GM12891 (cell line): ENCODE data around the gene EXT2.

Experiments
- DNase-seq: peaks from one replicate; pipeline ENCODE4 v3.0.0; 2011; ENCODE audit warnings: low spot score; ENCODE audit not compliant: insufficient read length
- FAIRE-seq: peaks from 2 replicates; lab custom pipeline; 2011; peaks lifted over from hg19 to GRCh38; lab: Jason Lieb, UNC
- PAX5 ChIP-seq: IDR thresholded peaks from 2 replicates; pipeline ENCODE4 v1.6.1; 2011; ENCODE audit warnings: low read length, moderate library complexity, mild to moderate bottlenecking; ENCODE audit not compliant: insufficient read depth, severe bottlenecking
- POLR2A ChIP-seq: IDR thresholded peaks from 2 replicates; pipeline ENCODE4 v1.6.1; 2011; ENCODE audit warnings: low read depth, low read length, control low read depth
- POLR2AphosphoS5 ChIP-seq: IDR thresholded peaks from 2 replicates; pipeline ENCODE4 v1.6.1; 2011; ENCODE audit warnings: low read depth, low read length, control low read depth
- POU2F2 ChIP-seq: IDR thresholded peaks from 2 replicates; pipeline ENCODE4 v1.6.1; 2011; ENCODE audit warnings: low read depth, mild to moderate bottlenecking, control low read depth, low read length, moderate library complexity
- SPI1 ChIP-seq: IDR thresholded peaks from 2 replicates; pipeline ENCODE4 v1.6.1; 2011; ENCODE audit warnings: low read depth, low read length, control low read depth
- TAF1 ChIP-seq: IDR thresholded peaks from 2 replicates; pipeline ENCODE4 v1.6.1; 2011; ENCODE audit warnings: low read depth, low read length, control low read depth

Gene EXT2

DNA sequence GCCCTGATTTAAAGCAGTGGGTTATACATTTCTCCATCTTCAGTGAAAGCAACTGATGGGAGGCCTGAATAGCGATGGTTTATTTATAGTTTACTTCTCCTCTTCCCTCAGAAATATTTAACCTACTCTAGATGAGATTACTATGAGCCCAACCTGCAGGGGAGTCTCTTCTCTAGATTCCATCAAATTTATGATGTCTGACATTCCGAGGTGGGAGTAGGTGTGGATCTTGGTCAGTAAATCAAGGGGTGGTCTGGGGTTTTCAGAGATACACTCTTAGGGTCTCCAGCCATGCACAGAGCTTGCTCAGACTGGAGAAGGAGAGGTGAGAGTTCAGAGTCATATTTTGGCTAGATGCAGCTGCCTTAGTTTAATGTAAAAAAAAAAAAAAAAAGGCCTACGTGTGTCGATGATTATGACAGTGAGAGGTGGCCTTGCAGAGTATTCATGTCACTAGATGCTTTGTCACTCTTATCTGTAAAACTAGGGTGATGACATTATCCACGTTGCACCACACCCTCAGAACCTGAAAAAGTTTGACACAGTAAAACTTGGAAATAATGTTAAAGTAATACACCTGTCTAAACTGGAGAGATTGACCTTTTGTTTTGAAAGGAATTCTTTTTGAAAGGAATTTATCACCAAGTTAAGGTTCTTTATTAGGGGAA, 81.2 kb downstream of the EXT2 start:
- TF ChIP-seq POLR2AphosphoS5: no peak
- no peak for TF ChIP-seq PAX5
- no peak for TF ChIP-seq TAF1
- TF ChIP-seq POU2F2: no peak
- TF ChIP-seq POLR2A: no peak
- no peak for TF ChIP-seq SPI1
- FAIRE-seq (no peak), DNase-seq (no peak)

DNA sequence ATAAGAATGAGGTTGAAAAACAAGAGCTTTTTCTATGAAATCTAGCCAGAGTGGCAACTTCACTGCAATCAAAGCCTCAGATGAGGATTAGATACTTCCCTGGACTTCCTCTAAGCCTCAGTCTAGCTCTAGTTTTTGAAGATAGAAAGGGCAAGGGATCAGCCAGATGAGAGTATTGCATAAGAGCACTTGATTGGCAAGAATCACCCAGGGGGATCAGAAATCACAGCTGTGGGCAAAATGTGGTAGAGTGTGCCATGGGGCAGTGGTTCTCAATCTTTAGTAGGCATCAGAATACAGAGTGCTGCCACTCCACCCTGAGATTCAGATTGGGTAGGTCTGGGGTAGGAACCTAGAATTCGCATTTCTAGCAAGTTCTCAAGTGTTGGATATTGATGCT, 82.4 kb downstream of the EXT2 start:
- no peak for FAIRE-seq
- TF ChIP-seq PAX5 (no peak), POLR2A (no peak), SPI1 (no peak), POU2F2 (no peak), TAF1 (no peak), POLR2AphosphoS5 (no peak)
- DNase-seq: no peak

DNA sequence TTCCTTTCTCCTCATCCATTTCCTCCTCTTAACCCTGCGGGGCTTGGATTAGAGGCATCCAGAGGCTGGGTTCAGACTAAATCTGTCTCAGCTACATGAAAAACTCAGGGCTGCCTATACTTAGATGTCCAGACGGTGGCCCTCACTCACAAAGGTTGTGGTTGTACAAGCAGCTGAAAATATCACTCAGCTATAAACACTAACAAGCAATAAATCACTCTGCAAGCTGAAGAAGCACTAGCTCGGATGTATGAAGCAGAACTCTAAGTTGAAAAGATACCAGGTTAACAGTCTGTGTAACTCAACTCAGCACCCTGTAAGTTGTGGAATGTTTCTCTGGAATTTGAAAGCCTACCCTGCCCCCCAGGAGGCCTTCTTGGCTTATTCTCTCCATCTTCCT, 82.9 kb downstream of the EXT2 start:
- DNase-seq: no peak
- FAIRE-seq: no peak
- TF ChIP-seq POLR2A (no peak), TAF1 (no peak), SPI1 (no peak), POLR2AphosphoS5 (no peak), PAX5 (no peak), POU2F2 (no peak)

DNA sequence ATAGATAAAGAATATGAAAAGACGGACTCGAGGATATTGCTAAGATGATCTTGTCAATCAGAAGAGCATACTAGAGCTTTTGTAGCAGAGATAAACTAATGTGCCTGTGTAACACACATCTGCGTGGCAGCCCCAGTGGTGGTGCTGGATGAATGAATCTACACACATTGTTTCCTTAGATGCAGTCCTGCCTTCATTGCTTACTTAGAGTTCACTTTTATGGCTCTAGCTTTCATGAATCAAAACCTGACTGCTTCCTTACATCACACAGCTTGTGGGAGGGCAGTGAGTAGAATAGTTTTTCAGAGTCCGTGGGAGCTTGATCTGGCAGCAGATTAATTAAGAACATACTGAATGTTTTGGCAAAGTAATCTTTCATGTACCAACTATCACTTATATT, 83.7 kb downstream of the EXT2 start:
- TF ChIP-seq SPI1 (no peak), POLR2AphosphoS5 (no peak), POLR2A (no peak), TAF1 (no peak), PAX5 (no peak), POU2F2 (no peak)
- FAIRE-seq (no peak), DNase-seq (no peak)

DNA sequence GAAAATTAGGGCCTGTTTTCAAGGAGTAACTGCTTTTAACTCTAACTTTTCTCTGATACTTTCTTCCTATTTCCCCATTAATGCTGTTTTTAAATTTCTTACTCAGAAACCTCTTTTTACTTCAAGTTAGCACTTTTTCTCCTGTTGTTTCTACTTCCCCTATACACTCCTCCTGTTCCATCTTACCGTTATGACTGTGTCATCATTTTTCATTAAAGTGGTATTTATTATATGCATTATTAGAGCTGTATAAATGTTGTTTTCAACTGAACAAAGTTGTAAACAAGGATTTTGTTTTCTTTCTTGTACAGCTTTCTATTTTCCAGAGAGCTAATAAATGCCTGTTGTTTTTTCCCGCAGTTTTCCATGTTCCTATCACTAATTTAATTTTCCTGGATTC, 84.6 kb downstream of the EXT2 start:
- FAIRE-seq (no peak), DNase-seq (no peak)
- TF ChIP-seq SPI1 (no peak), POLR2AphosphoS5 (no peak), POLR2A (no peak), POU2F2 (no peak), TAF1 (no peak), PAX5 (no peak)

DNA sequence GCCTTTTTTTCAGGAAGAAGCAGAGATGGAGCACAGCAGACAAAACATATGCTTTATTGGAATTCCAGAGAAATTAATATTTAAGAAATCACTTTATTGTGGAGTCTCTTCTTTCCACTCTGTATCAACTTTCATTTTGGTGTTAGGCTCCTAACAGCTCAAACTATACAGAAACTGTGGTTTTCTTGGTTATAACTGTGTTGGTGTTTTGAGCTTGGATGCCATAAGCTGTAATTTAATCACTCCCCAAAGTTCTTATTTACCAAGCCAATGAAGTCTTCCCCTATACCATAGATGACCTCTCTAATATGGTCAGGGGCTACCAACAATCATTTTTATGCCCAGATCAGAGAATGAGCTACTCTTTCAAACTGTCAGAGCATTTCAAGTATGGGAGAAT, 90.0 kb downstream of the EXT2 start:
- TF ChIP-seq POLR2AphosphoS5: no peak
- no peak for TF ChIP-seq TAF1
- no peak for TF ChIP-seq POU2F2
- TF ChIP-seq PAX5: no peak
- TF ChIP-seq SPI1: no peak
- TF ChIP-seq POLR2A: no peak
- FAIRE-seq (no peak), DNase-seq (no peak)

DNA sequence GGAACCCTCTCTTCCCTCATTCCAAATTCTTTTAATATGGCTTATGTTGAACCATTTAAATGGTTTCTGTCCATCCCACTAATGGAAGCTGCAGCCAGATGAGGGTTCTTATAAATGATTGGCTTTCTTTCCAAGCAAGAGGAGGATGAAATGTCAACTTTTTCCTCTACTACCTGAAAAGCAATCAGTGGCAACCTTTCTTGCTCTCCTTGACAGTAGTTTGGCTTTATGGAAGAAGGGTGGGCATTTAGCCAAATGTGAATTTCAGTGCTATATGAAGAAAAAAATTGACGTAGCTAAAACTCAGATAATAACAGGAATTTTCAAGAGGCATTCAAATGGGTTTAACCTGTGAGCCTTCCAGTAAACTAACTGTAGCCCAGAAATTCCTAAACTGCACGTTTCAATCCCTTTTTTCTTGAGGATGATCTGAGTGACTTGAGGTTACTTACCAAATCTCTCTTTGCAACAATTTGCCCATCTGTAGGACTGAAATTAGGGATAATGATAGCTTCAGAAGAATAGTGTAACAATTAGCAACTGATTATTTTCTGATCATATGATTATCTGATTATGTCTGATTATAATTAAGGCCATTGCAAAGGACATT, 90.9 kb downstream of the EXT2 start:
- DNase-seq (no peak), FAIRE-seq (no peak)
- TF ChIP-seq POLR2A (no peak), POU2F2 (no peak), SPI1 (no peak), PAX5 (no peak), TAF1 (no peak), POLR2AphosphoS5 (no peak)

DNA sequence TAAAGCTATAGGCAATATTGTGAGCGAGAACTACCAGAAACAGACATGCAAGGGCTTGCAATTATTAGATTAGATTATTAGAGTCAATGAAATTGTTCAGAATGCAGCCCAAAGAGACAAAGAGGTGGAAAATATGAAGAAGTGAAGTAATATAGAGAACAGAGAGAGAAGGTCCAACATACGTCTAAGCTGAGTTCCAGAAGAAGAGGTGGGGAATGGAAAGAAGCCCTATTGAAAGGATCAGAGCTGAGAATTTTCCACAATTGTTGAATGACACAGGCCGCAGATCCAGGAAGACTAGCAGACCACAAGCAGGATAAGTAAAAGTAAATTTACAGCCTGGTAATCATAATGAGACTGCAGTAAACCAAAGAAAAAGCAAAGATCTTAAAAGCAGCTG, 93.2 kb downstream of the EXT2 start:
- DNase-seq: no peak
- no peak for FAIRE-seq
- no peak for TF ChIP-seq PAX5
- TF ChIP-seq POLR2AphosphoS5: no peak
- TF ChIP-seq TAF1: no peak
- no peak for TF ChIP-seq POLR2A
- no peak for TF ChIP-seq SPI1
- no peak for TF ChIP-seq POU2F2

DNA sequence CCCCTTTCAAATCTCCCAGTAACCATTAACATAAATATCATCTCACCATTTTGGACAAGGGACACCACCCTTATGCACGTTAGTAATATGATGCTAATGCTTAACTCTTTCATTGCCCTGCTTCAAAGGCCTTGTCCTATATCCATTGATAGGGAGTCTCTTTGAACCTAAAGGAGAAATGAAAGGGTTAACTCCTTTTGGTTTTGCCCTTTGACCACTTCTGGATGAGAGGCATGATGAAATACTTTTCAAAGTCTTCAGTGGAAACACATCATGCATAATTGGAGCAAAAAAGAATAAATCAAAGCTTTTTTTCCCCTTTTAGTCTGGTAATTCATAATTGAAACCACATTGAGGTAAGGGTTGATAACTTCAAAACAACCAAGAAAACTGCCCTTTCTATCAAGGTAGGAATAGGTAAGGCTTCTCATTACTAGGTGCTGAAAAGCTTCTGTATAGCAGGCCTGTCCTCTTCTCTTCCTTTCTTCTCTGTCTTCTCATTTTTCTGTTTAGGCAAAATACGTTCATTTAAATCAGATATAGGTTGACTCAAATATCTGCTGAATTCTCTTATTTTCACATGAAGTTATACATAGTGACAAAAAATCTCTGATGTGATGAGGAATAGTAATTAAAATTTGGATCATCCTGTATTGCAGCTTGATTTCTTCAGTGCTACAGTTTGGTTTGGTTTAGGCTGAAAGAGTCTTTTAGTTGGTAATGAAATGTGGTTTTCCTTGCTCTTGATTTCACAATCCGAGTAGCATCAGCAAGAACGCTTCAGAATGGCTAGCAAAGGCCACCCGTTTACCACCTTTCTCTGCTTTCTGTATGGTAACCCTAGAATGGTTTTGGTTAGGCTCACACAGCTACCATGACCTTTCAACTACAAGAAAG, 94.8 kb downstream of the EXT2 start:
- no peak for FAIRE-seq

More for the DNA sequence above, 94.8 kb downstream of the EXT2 start:
- no peak for TF ChIP-seq TAF1
- TF ChIP-seq POU2F2: no peak
- TF ChIP-seq SPI1: no peak
- TF ChIP-seq POLR2AphosphoS5: no peak
- no peak for TF ChIP-seq PAX5
- TF ChIP-seq POLR2A: no peak
- DNase-seq: no peak
